Activated naive CD4-positive, alpha-beta T cell treated with anti-CD3 and anti-CD28 coated beads, Interleukin-2, amount 50 U/mL, for 24 hours (primary cell): ENCODE results near the gene PTBP2.
"Not testable (repeated sequence)": the region's sequence is repeated elsewhere in the genome, so short reads cannot be mapped to it uniquely, and the experiment has no call there.

Source experiments
- H3K27ac Mint-ChIP-seq: one replicate; pipeline ENCODE4 v1.8.0; 2021; ENCODE audit warnings: mild to moderate bottlenecking, mixed read lengths
- H3K27me3 Mint-ChIP-seq: one replicate; pipeline ENCODE4 v1.8.0; 2021; ENCODE audit warnings: mixed read lengths
- H3K36me3 Mint-ChIP-seq: one replicate; pipeline ENCODE4 v1.8.0; 2021; ENCODE audit warnings: mixed read lengths
- H3K4me1 Mint-ChIP-seq: one replicate; pipeline ENCODE4 v1.8.0; 2021; ENCODE audit warnings: mixed read lengths
- H3K4me3 Mint-ChIP-seq: one replicate; pipeline ENCODE4 v1.8.0; 2021; ENCODE audit warnings: mild to moderate bottlenecking, mixed read lengths
- H3K9me3 Mint-ChIP-seq: one replicate; pipeline ENCODE4 v1.8.0; 2021; ENCODE audit warnings: mixed read lengths

The PTBP2 gene

GRCh38 chr1:96722161-96722922 is 758 bp downstream of the PTBP2 start:
- Mint-ChIP-seq H3K27ac (peak overlapping the region; percentile 98), H3K4me3 (peak overlapping the region; percentile 91), H3K4me1 (peaks cover 39% of the 10 kb centered on the region), H3K36me3 (peaks cover 14% of the 10 kb centered on the region), H3K9me3 (no peaks in the 10 kb centered on the region), H3K27me3 (no peaks in the 10 kb centered on the region)

- H3K4me1 Mint-ChIP-seq: peaks cover 45% of the 10 kb centered on the region
- H3K9me3 Mint-ChIP-seq: no peaks in the 10 kb centered on the region
- peaks cover 18% of the 10 kb centered on the region for H3K36me3 Mint-ChIP-seq
- peak overlapping the region; percentile 91 for H3K4me3 Mint-ChIP-seq
- H3K27ac Mint-ChIP-seq: peak overlapping the region; percentile 68
- no peaks in the 10 kb centered on the region for H3K27me3 Mint-ChIP-seq
These were observed 1.4 kb downstream of the PTBP2 start for GRCh38 chr1:96722958-96723357.

- Mint-ChIP-seq H3K9me3 (no peaks in the 10 kb centered on the region), H3K4me1 (peaks cover 49% of the 10 kb centered on the region), H3K4me3 (peak overlapping the region; percentile 91)
These were observed 1.8 kb downstream of the PTBP2 start for GRCh38 chr1:96723377-96723776.

GRCh38 chr1:96723936-96724335 is 2.4 kb downstream of the PTBP2 start:
- Mint-ChIP-seq H3K4me3 (peak overlapping the region; percentile 7), H3K27ac (no peak overlapping the region), H3K27me3 (no peaks in the 10 kb centered on the region), H3K4me1 (peaks cover 55% of the 10 kb centered on the region), H3K36me3 (peaks cover 23% of the 10 kb centered on the region), H3K9me3 (no peaks in the 10 kb centered on the region)

More at GRCh38 chr1:96723377-96723776, 1.8 kb downstream of the PTBP2 start:
- Mint-ChIP-seq H3K36me3 (peaks cover 20% of the 10 kb centered on the region), H3K27ac (peak overlapping the region; percentile 68), H3K27me3 (no peaks in the 10 kb centered on the region)

GRCh38 chr1:96727860-96728259 is 6.3 kb downstream of the PTBP2 start:
- H3K9me3 Mint-ChIP-seq: no peaks in the 10 kb centered on the region
- no peak overlapping the region for H3K27ac Mint-ChIP-seq
- no peaks in the 10 kb centered on the region for H3K27me3 Mint-ChIP-seq
- peaks cover 75% of the 10 kb centered on the region for H3K4me1 Mint-ChIP-seq
- peaks cover 36% of the 10 kb centered on the region for H3K36me3 Mint-ChIP-seq
- H3K4me3 Mint-ChIP-seq: peak overlapping the region; percentile 43

- Mint-ChIP-seq H3K4me1 (peaks cover 70% of the 10 kb centered on the region), H3K27ac (no peak overlapping the region), H3K27me3 (no peaks in the 10 kb centered on the region), H3K36me3 (peaks cover 48% of the 10 kb centered on the region), H3K4me3 (peak overlapping the region; percentile 7), H3K9me3 (peaks cover 12% of the 10 kb centered on the region)
These were observed 9.2 kb downstream of the PTBP2 start for GRCh38 chr1:96730574-96731298.

GRCh38 chr1:96741335-96741734 is 19.8 kb downstream of the PTBP2 start:
- peak overlapping the region; percentile 1 for H3K4me3 Mint-ChIP-seq
- H3K27ac Mint-ChIP-seq: no peak overlapping the region
- H3K36me3 Mint-ChIP-seq: peaks cover 17% of the 10 kb centered on the region
- no peaks in the 10 kb centered on the region for H3K27me3 Mint-ChIP-seq
- H3K9me3 Mint-ChIP-seq: no peaks in the 10 kb centered on the region
- H3K4me1 Mint-ChIP-seq: peaks cover 68% of the 10 kb centered on the region

- peaks cover 20% of the 10 kb centered on the region for H3K36me3 Mint-ChIP-seq
- H3K27me3 Mint-ChIP-seq: no peaks in the 10 kb centered on the region
- peaks cover 58% of the 10 kb centered on the region for H3K4me1 Mint-ChIP-seq
- no peaks in the 10 kb centered on the region for H3K9me3 Mint-ChIP-seq
- no peak overlapping the region for H3K4me3 Mint-ChIP-seq
- H3K27ac Mint-ChIP-seq: no peak overlapping the region
These were observed 25.1 kb downstream of the PTBP2 start for GRCh38 chr1:96746440-96747420.

- Mint-ChIP-seq H3K27me3 (no peaks in the 10 kb centered on the region), H3K4me3 (no peak overlapping the region), H3K4me1 (peaks cover 51% of the 10 kb centered on the region), H3K9me3 (no peaks in the 10 kb centered on the region), H3K27ac (no peak overlapping the region), H3K36me3 (peaks cover 22% of the 10 kb centered on the region)
These were observed 26.0 kb downstream of the PTBP2 start for GRCh38 chr1:96747565-96747964.

- Mint-ChIP-seq H3K27me3 (no peaks in the 10 kb centered on the region), H3K27ac (no peak overlapping the region), H3K4me1 (peaks cover 47% of the 10 kb centered on the region), H3K9me3 (no peaks in the 10 kb centered on the region), H3K4me3 (no peak overlapping the region), H3K36me3 (peaks cover 24% of the 10 kb centered on the region)
These were observed 26.5 kb downstream of the PTBP2 start for GRCh38 chr1:96748078-96748477.

- Mint-ChIP-seq H3K36me3 (peaks cover 36% of the 10 kb centered on the region), H3K9me3 (no peaks in the 10 kb centered on the region), H3K4me1 (peaks cover 38% of the 10 kb centered on the region), H3K27me3 (no peaks in the 10 kb centered on the region), H3K4me3 (no peak overlapping the region), H3K27ac (no peak overlapping the region)
These were observed 28.0 kb downstream of the PTBP2 start for GRCh38 chr1:96749618-96750017.

GRCh38 chr1:96752394-96752793 is 30.8 kb downstream of the PTBP2 start:
- Mint-ChIP-seq H3K36me3 (peaks cover 47% of the 10 kb centered on the region), H3K4me1 (peaks cover 21% of the 10 kb centered on the region), H3K9me3 (no peaks in the 10 kb centered on the region), H3K4me3 (no peak overlapping the region), H3K27ac (no peak overlapping the region), H3K27me3 (no peaks in the 10 kb centered on the region)

- Mint-ChIP-seq H3K27ac (no peak overlapping the region), H3K4me3 (no peak overlapping the region), H3K9me3 (peaks cover 17% of the 10 kb centered on the region), H3K27me3 (no peaks in the 10 kb centered on the region), H3K36me3 (peaks cover 54% of the 10 kb centered on the region), H3K4me1 (no peaks in the 10 kb centered on the region)
These were observed 35.2 kb downstream of the PTBP2 start for GRCh38 chr1:96756789-96757188.

- H3K27ac Mint-ChIP-seq, H3K4me3 Mint-ChIP-seq, H3K27me3 Mint-ChIP-seq: not testable (repeated sequence)
- Mint-ChIP-seq H3K36me3 (peaks cover 23% of the 10 kb centered on the region), H3K4me1 (peaks cover 14% of the 10 kb centered on the region), H3K9me3 (peaks cover 17% of the 10 kb centered on the region)
These were observed 41.0 kb downstream of the PTBP2 start for GRCh38 chr1:96762586-96762985.

- H3K27me3 Mint-ChIP-seq: no peaks in the 10 kb centered on the region
- H3K36me3 Mint-ChIP-seq: peaks cover 21% of the 10 kb centered on the region
- H3K4me1 Mint-ChIP-seq: peaks cover 16% of the 10 kb centered on the region
- H3K27ac Mint-ChIP-seq: no peak overlapping the region
- H3K4me3 Mint-ChIP-seq: no peak overlapping the region
- H3K9me3 Mint-ChIP-seq: peaks cover 17% of the 10 kb centered on the region
These were observed 41.9 kb downstream of the PTBP2 start for GRCh38 chr1:96763514-96763913.
